Mammary epithelial cell (primary cell): Measurements from ENCODE around the gene POMT2.

Experiments used
- CTCF ChIP-seq, 2 donors: IDR thresholded peaks in 1 of 2; conservative IDR thresholded peaks in 1 of 2; 2 replicates each; pipeline ENCODE4 v1.5.1; 2011 to 2012; ENCODE audit warnings: inconsistent platforms in 2 of 2, low read length in 2 of 2, mild to moderate bottlenecking in 2 of 2, control low read depth in 1 of 2, low read depth in 1 of 2; ENCODE audit not compliant: insufficient read depth in 1 of 2; ENCODE audit errors: extremely low read depth in 1 of 2
- EZH2 ChIP-seq: IDR thresholded peaks from 2 replicates; pipeline ENCODE4 v1.6.1; 2012; ENCODE audit warnings: low read length, inconsistent platforms, borderline replicate concordance

GRCh38 chr14:77256694-77257093 lies 64.0 kb downstream of the POMT2 start:
- TF ChIP-seq CTCF (conservative IDR thresholded peaks at IDR 0.05 in 1 of 2, IDR thresholded peaks at IDR 0.05 in 1 of 2; ENCODE audit: extremely low read depth in 1 of 2, insufficient read depth in 1 of 2, low read depth in 1 of 2, low read length in 2 of 2) (no peak), EZH2 (no peak)
